GM19438 (cell line): ENCODE data around the gene TRAF3.

Experiments used
- ATAC-seq: cut with Tn5 transposase; IDR thresholded peaks from one replicate; pipeline ENCODE4 v1.9.1; 2021; ENCODE audit warnings: low read depth; ENCODE audit not compliant: unreplicated experiment

The TRAF3 gene

GRCh38 chr14:102947321-102948103 lies 170.3 kb downstream of the TRAF3 start:
- no peak for ATAC-seq

- no peak for ATAC-seq
Measured at GRCh38 chr14:102948698-102949061, 171.4 kb downstream of the TRAF3 start.

GRCh38 chr14:102949062-102949800 lies 172.0 kb downstream of the TRAF3 start:
- no peak for ATAC-seq

- no peak for ATAC-seq
Measured at GRCh38 chr14:102949801-102950451, 172.7 kb downstream of the TRAF3 start.

GRCh38 chr14:102951034-102951433 lies 173.8 kb downstream of the TRAF3 start:
- no peak for ATAC-seq

GRCh38 chr14:102951799-102952198 lies 174.6 kb downstream of the TRAF3 start:
- no peak for ATAC-seq

- ATAC-seq = no peak
Measured at GRCh38 chr14:102952276-102952675, 175.0 kb downstream of the TRAF3 start.

GRCh38 chr14:102953100-102953499 lies 175.9 kb downstream of the TRAF3 start:
- no peak for ATAC-seq

GRCh38 chr14:102954081-102954789 lies 177.0 kb downstream of the TRAF3 start:
- no peak for ATAC-seq

GRCh38 chr14:102955636-102956408 lies 178.6 kb downstream of the TRAF3 start:
- no peak for ATAC-seq

GRCh38 chr14:102957222-102957621 lies 180.0 kb downstream of the TRAF3 start:
- ATAC-seq = no peak

GRCh38 chr14:102958461-102958860 lies 181.2 kb downstream of the TRAF3 start:
- no peak for ATAC-seq
